ENCODE results near the gene MRPL46. TPM values are rescaled to one million over a fixed set of nuclear protein-coding genes. Genes with fewer than 3 reads are reported as not detected.

The MRPL46 gene
- total and polyA plus RNA-seq, 2 of the 4 experiments (the other 2 are of a cell fraction) = 14.2 to 24.2 TPM

DNA sequence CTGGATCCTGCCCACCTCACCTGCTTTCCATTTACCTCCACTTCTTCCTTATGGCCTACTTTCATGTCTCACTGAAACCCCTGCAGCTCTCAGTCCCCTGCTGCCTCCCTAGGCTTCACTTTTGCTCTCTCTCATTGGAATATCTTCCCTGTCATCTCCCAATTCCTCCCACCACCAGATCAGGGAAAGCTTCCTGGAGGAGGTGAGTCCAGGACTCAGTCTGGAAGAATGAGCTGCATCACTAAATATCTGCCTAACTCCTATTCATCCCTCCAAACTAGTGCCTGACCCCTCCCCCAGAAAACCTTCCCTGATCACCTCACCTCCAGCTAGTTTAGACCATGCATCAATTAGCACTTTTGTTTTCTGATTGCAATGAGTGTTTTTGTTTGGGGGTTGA is 37.1 kb downstream of the MRPL46 start:
- in situ Hi-C loops (cut with MboI; ENCODE audit: low sequenced_read_pairs) (no loop called here), dilution Hi-C loops (cut with HindIII; ENCODE audit: low sequenced_read_pairs, unreplicated experiment) (no loop called here), intact Hi-C loops (cut with micrococcal nuclease) (no loop called here)
- Histone ChIP-seq H2AK9ac (replicated peaks; ENCODE audit: low read depth, low read length, poor library complexity) (no peak overlapping the region), H4K8ac (ENCODE audit: low read depth in 2 of 2, low read length in 2 of 2) (no peak overlapping the region), H3K4me3 (ENCODE audit: insufficient read depth, low read depth, low read length) (no peak overlapping the region), H3K56ac (ENCODE audit: extremely low read depth, insufficient read depth, low read length) (no peak overlapping the region), H3K4ac (ENCODE audit: low read depth, low read length) (no peak overlapping the region), H3K79me1 (ENCODE audit: low read depth in 1 of 2, low read length in 2 of 2) (no peaks in the 10 kb centered on the region), H2BK20ac (ENCODE audit: low read depth, low read length) (no peak overlapping the region), H3K23ac (ENCODE audit: low read depth, low read length) (no peak overlapping the region), H4K20me1 (ENCODE audit: insufficient read depth, low read length) (no peaks in the 10 kb centered on the region), H3K18ac (ENCODE audit: low read depth, low read length) (no peak overlapping the region), H3K27ac (ENCODE audit: insufficient read depth, low read length) (no peak overlapping the region), H3K9ac (ENCODE audit: low read depth, low read length) (no peak overlapping the region), H3K9me1 (ENCODE audit: insufficient read depth, low read length) (no peaks in the 10 kb centered on the region), H2BK5ac (ENCODE audit: low read depth, low read length, poor library complexity, severe bottlenecking) (no peak overlapping the region), H3K36me3 (ENCODE audit: control insufficient read depth, insufficient read depth, low read length) (no peaks in the 10 kb centered on the region), H2AK5ac (ENCODE audit: low read depth, low read length) (no peak overlapping the region), H4K91ac (ENCODE audit: insufficient read depth, low read depth, low read length) (no peak overlapping the region), H3K9me3 (ENCODE audit: control insufficient read depth, insufficient read depth, low read length) (no peaks in the 10 kb centered on the region), H3K4me2 (ENCODE audit: low read depth, low read length) (no peak overlapping the region), H2BK120ac (ENCODE audit: low read depth, low read length) (no peak overlapping the region), H3K14ac (replicated peaks; ENCODE audit: low read depth, low read length) (no peak overlapping the region), H2BK15ac (ENCODE audit: low read depth, low read length) (no peak overlapping the region), H3K27me3 (ENCODE audit: control insufficient read depth, insufficient read depth, low read length) (peaks cover 9% of the 10 kb centered on the region), H3K4me1 (ENCODE audit: control insufficient read depth, insufficient read depth, low read length) (no peaks in the 10 kb centered on the region), H2AFZ (replicated peaks; ENCODE audit: low read length, poor library complexity) (no peak overlapping the region), H4K5ac (ENCODE audit: low read depth, low read length) (no peak overlapping the region)
- CTCF ChIA-PET = no interaction called here
- ATAC-seq (ENCODE audit: low read depth) (no peak), DNase-seq (no peak)
- POLR2A ChIA-PET (ENCODE audit: unreplicated experiment) = no interaction called here
- TF ChIP-seq MAFK (IDR thresholded peaks at IDR 0.05; ENCODE audit: low read depth, low read length) (no peak), CEBPB (IDR thresholded peaks at IDR 0.05; ENCODE audit: low read depth, low read length) (no peak), BHLHE40 (IDR thresholded peaks at IDR 0.05; ENCODE audit: low read depth, low read length) (no peak), FOS (IDR thresholded peaks at IDR 0.05; ENCODE audit: low read depth, low read length) (no peak), SMC3 (IDR thresholded peaks at IDR 0.05; ENCODE audit: low read depth, low read length) (no peak), NFE2L2 (IDR thresholded peaks at IDR 0.05; ENCODE audit: low read depth, low read length) (no peak), RCOR1 (IDR thresholded peaks at IDR 0.05; ENCODE audit: insufficient replicate concordance, low read length) (no peak), MAZ (IDR thresholded peaks at IDR 0.05; ENCODE audit: borderline replicate concordance, low read depth, low read length) (no peak), CHD1 (IDR thresholded peaks at IDR 0.05; ENCODE audit: low read depth, low read length) (no peak), RFX5 (IDR thresholded peaks at IDR 0.05; ENCODE audit: low read depth, low read length) (no peak)
- TF ChIP-seq, protein P1, sequence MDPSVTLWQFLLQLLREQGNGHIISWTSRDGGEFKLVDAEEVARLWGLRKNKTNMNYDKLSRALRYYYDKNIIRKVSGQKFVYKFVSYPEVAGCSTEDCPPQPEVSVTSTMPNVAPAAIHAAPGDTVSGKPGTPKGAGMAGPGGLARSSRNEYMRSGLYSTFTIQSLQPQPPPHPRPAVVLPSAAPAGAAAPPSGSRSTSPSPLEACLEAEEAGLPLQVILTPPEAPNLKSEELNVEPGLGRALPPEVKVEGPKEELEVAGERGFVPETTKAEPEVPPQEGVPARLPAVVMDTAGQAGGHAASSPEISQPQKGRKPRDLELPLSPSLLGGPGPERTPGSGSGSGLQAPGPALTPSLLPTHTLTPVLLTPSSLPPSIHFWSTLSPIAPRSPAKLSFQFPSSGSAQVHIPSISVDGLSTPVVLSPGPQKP (IDR thresholded peaks at IDR 0.05; ENCODE audit: borderline replicate concordance, low read depth, low read length) = no peak
- TF ChIP-seq, protein P2, sequence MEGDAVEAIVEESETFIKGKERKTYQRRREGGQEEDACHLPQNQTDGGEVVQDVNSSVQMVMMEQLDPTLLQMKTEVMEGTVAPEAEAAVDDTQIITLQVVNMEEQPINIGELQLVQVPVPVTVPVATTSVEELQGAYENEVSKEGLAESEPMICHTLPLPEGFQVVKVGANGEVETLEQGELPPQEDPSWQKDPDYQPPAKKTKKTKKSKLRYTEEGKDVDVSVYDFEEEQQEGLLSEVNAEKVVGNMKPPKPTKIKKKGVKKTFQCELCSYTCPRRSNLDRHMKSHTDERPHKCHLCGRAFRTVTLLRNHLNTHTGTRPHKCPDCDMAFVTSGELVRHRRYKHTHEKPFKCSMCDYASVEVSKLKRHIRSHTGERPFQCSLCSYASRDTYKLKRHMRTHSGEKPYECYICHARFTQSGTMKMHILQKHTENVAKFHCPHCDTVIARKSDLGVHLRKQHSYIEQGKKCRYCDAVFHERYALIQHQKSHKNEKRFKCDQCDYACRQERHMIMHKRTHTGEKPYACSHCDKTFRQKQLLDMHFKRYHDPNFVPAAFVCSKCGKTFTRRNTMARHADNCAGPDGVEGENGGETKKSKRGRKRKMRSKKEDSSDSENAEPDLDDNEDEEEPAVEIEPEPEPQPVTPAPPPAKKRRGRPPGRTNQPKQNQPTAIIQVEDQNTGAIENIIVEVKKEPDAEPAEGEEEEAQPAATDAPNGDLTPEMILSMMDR (conservative IDR thresholded peaks at IDR 0.05; ENCODE audit: low read depth, low read length) = no peak
- TF ChIP-seq, protein P3, sequence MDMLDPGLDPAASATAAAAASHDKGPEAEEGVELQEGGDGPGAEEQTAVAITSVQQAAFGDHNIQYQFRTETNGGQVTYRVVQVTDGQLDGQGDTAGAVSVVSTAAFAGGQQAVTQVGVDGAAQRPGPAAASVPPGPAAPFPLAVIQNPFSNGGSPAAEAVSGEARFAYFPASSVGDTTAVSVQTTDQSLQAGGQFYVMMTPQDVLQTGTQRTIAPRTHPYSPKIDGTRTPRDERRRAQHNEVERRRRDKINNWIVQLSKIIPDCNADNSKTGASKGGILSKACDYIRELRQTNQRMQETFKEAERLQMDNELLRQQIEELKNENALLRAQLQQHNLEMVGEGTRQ (IDR thresholded peaks at IDR 0.05; ENCODE audit: low read depth, low read length) = no peak
- BruUV-seq (replicated peaks) = no TSS peak
